Tibial nerve (tissue), 4 donors: ENCODE data around the gene TCIRG1. TPM values are rescaled to one million over a fixed set of nuclear protein-coding genes. Genes with fewer than 3 reads are reported as not detected.

ENCODE experiments used
- DNase-seq, 2 donors: peaks; one replicate each; pipeline ENCODE4 v3.0.0-alpha.2; 2019; ENCODE audit warnings: low spot score in 2 of 2
- H3K27ac ChIP-seq, 4 donors: fragments of 200-600 bp; sonication (generic) in 3 of 4; one replicate each; pipeline ENCODE4 v1.5.1; 2017 to 2019; ENCODE audit warnings: mild to moderate bottlenecking in 1 of 4
- H3K27me3 ChIP-seq, 2 donors: fragments of 200-600 bp; sonication (generic) in 1 of 2; one replicate each; pipeline versions ENCODE4 v1.5.1 to v1.6.0; 2017 to 2019
- H3K36me3 ChIP-seq, 3 donors: fragments of 200-600 bp; sonication (generic); one replicate each; pipeline ENCODE4 v1.5.1; 2018 to 2019
- H3K4me1 ChIP-seq, 4 donors: fragments of 200-600 bp; sonication (generic) in 3 of 4; one replicate each; pipeline ENCODE4 v1.5.1; 2017 to 2019
- H3K4me3 ChIP-seq, 4 donors: fragments of 200-600 bp; sonication (generic) in 3 of 4; one replicate each; pipeline ENCODE4 v1.5.1; 2017 to 2019; ENCODE audit warnings: mild to moderate bottlenecking in 1 of 4, moderate library complexity in 1 of 4
- H3K9me3 ChIP-seq, 4 donors: fragments of 200-600 bp; sonication (generic) in 3 of 4; one replicate each; pipeline ENCODE4 v1.5.1; 2017 to 2019
- CTCF ChIP-seq, 5 experiments: fragments of 200-600 bp in 3 of 5; fragments of 450-650 bp in 2 of 5; sonication (generic) in 3 of 5; IDR thresholded peaks; one replicate each; pipeline ENCODE4 v1.5.1; 2016 to 2019; ENCODE audit warnings: antibody characterized with exemption in 5 of 5, mild to moderate bottlenecking in 3 of 5, moderate library complexity in 2 of 5
- EP300 ChIP-seq, 2 donors: sonication (generic); formaldehyde crosslinking; IDR thresholded peaks; one replicate each; pipeline ENCODE4 v1.6.1; 2017; ENCODE audit warnings: antibody characterized with exemption in 2 of 2, mild to moderate bottlenecking in 1 of 2
- POLR2A ChIP-seq, 2 donors: fragments of 450-650 bp; IDR thresholded peaks; one replicate each; pipeline ENCODE4 v1.6.1; 2017; ENCODE audit warnings: antibody characterized with exemption in 2 of 2, mild to moderate bottlenecking in 2 of 2, moderate library complexity in 2 of 2
- WGBS, 2 donors: methylation state at CpG; one replicate each; pipeline ENCODE4 v1.1.5; 2018; 5-methylcytosine and 5-hydroxymethylcytosine counted together
- small RNA-seq: library from RNA; depleted of rRNA; stranded (forward); fragments of <200 nt; gene quantifications from one replicate; pipeline ENCODE3, GENCODE V24; 2016
- total RNA-seq, 4 donors: library from RNA; depleted of rRNA; stranded (reverse); fragments of >200 nt; gene quantifications; one replicate each; pipeline ENCODE4 v1.1.0, GENCODE V29; 2016

Gene TCIRG1
- total RNA-seq, 4 donors from 2014 or later: 142 to 439 (median 183) TPM

- Histone ChIP-seq H3K9me3 (no peaks in the 10 kb centered on the region), H3K36me3 (no peaks in the 10 kb centered on the region), H3K4me3 (no peak overlapping the region), H3K4me1 (peaks cover 0 to 15% (median 9%) of the 10 kb centered on the region in 4 donors), H3K27me3 (no peaks in the 10 kb centered on the region), H3K27ac (peak overlapping the region in 3 of 4 donors; percentile 10 to 34 (median 14))
- TF ChIP-seq CTCF (IDR thresholded peaks at IDR 0.05) (no peak), POLR2A (IDR thresholded peaks at IDR 0.05) (no peak), EP300 (IDR thresholded peaks at IDR 0.05) (no peak)
- DNase-seq: no peak
These were observed 60.2 kb downstream of the TCIRG1 start for GRCh38 chr11:68099057-68099456.

DNA sequence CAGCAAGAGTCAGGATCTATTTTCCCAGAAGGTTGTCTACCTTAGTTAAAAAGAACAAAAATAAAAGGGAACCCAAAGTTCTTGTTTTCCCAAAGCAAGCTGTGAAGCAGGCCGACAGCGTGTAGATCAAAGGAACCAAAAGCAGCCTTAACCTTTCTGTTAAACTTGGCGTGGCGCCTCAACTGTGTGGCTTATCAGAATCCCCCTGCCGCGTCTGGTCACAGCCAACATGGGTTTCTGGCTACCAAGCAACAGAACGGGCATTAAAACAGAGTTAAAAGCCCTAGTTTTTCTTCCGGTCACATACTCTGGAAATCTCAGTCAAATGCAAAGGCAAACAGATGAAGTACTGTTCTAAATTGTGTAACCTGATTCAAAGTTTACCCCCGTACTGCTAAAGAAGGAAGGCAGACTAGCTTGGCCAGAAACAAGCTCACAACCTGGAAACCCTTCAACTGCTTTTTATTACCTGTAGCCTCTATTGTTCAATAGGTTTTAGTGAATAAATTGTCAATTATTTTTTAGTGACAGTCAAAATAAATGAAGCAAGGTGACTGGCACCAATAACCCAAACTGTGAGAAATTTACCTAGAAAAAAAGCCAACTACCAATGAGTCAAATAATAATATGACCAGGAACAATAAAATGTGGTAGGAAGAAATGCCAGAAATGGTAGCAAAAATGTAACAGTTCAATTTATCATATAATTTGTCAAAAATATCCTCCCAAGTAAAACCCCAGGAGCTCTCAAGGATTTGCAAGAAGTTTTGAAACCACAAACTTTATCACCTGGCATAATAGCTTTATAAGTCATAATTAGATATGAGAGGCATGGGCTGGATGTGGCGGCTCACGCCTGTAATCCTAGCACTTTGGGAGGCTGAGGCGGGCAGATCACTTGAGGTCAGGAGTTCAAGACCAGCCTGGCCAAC is 60.9 kb downstream of the TCIRG1 start:
- Histone ChIP-seq H3K27me3 (no peaks in the 10 kb centered on the region), H3K36me3 (no peaks in the 10 kb centered on the region), H3K9me3 (no peaks in the 10 kb centered on the region), H3K4me3 (no peak overlapping the region), H3K4me1 (peaks cover 0 to 15% (median 9%) of the 10 kb centered on the region in 4 donors), H3K27ac (peak overlapping the region in 3 of 4 donors; percentile 10 to 34 (median 14))
- 41 to 48% methylated on average over 12 of the region's 12 CpGs for WGBS, 2 donors
- TF ChIP-seq POLR2A (IDR thresholded peaks at IDR 0.05) (no peak), EP300 (IDR thresholded peaks at IDR 0.05) (no peak), CTCF (IDR thresholded peaks at IDR 0.05) (no peak)
- no peak for DNase-seq

Small RNAs within 50 kb of the gene (small RNA-seq; reads per million reads assigned to genes)
- not detected for gene MIR6753

Other genes starting within 250 kb of the TCIRG1 start
- 10 to 100 TPM; 43.5 to 75.9 (median 44.2) TPM for gene UNC93B1, start 34.9 kb upstream of the TCIRG1 start, total RNA-seq
- 100 to 1,000 TPM in 1 of 4 donors, 10 to 100 TPM in 3; 80.4 to 137 (median 91.8) TPM for gene ALDH3B1, start 28.7 kb upstream of the TCIRG1 start, total RNA-seq
- 100 to 1,000 TPM; 143 to 205 (median 180) TPM for gene NDUFS8, start 8.3 kb upstream of the TCIRG1 start, total RNA-seq
- gene CHKA, start 82.4 kb downstream of the TCIRG1 start, total RNA-seq: 10 to 100 TPM; 53.7 to 83.9 (median 78.0) TPM
- gene KMT5B, start 174.3 kb downstream of the TCIRG1 start, total RNA-seq: 10 to 100 TPM; 25.5 to 47.1 (median 40.3) TPM
- 10 to 100 TPM; 33.3 to 59.4 (median 41.2) TPM for gene C11orf24, start 232.9 kb downstream of the TCIRG1 start, total RNA-seq